ENCODE measurements around the gene EMSY. TPM values are rescaled to one million over a fixed set of nuclear protein-coding genes. Genes with fewer than 3 reads are reported as not detected.

The EMSY gene
- total and polyA plus RNA-seq, 9 of the 15 experiments (the other 6 are each of a cell fraction or from before 2014, with no cell fraction given): 12.7 to 25.4 (median 17.9) TPM

- TF ChIP-seq NBN (IDR thresholded peaks at IDR 0.05; ENCODE audit: low read depth) (no peak), MTF1 (CRISPR knock-in tag; IDR thresholded peaks at IDR 0.05; ENCODE audit: borderline replicate concordance) (no peak), SLC30A9 (CRISPR knock-in tag; IDR thresholded peaks at IDR 0.05) (no peak), FOXP4 (CRISPR knock-in tag; IDR thresholded peaks at IDR 0.05; ENCODE audit: borderline replicate concordance) (no peak), PHF21A (IDR thresholded peaks at IDR 0.05; ENCODE audit: borderline replicate concordance, low read depth) (no peak), EWSR1 (IDR thresholded peaks at IDR 0.05; ENCODE audit: borderline replicate concordance, low read depth, partially characterized antibody) (no peak), EP300 (IDR thresholded peaks at IDR 0.05; ENCODE audit: low read length) (no peak), DIDO1 (tag; IDR thresholded peaks at IDR 0.05; ENCODE audit: low read depth) (no peak)
Observed at GRCh38 chr11:76397383-76397782, 47.4 kb upstream of the EMSY start (continued).

- no peak overlapping the region for H3K4me3 ChIP-seq
- DNase-seq (ENCODE audit: extremely low read depth in 1 of 4, low spot score in 3 of 4): no peak
- H3K27ac ChIP-seq (ENCODE audit: extremely low read depth, low read depth, low read length): no peak overlapping the region
- H3K79me2 ChIP-seq (ENCODE audit: control insufficient read depth, insufficient read depth, low read length): no peaks in the 10 kb centered on the region
- no peaks in the 10 kb centered on the region for H3K4me1 ChIP-seq (replicated peaks in 1 of 2; ENCODE audit: control insufficient read depth in 2 of 2, insufficient read depth in 2 of 2, low read length in 2 of 2)
- H3K4me2 ChIP-seq (ENCODE audit: insufficient read depth, low read length): no peak overlapping the region
- WGBS (ENCODE audit: insufficient coverage, low coverage, missing lambda C conversion rate): 12% methylated on average over 1 of the region's 1 CpG
- in situ Hi-C loops (cut with MboI): no loop called here
- H3K9me1 ChIP-seq (ENCODE audit: control insufficient read depth, insufficient read depth, low read length): no peaks in the 10 kb centered on the region
- H3K36me3 ChIP-seq (ENCODE audit: control insufficient read depth, insufficient read depth, low read length): no peaks in the 10 kb centered on the region
- no peaks in the 10 kb centered on the region for H4K20me1 ChIP-seq (replicated peaks; ENCODE audit: control insufficient read depth, insufficient read depth, low read length)
- ChIA-PET CTCF (ENCODE audit: low intra/inter-chr PET ratio) (no interaction called here), POLR2A (interaction anchor here (1.6 kb wide), 1 partner anchor 13 kb away, joined by 6 read pairs; no protein-coding TSS in a partner anchor)
- FAIRE-seq: no peak
- no peak overlapping the region for H3K9ac ChIP-seq (ENCODE audit: insufficient read depth in 1 of 2, low read depth in 2 of 2, low read length in 2 of 2)
- H2AFZ ChIP-seq (ENCODE audit: low read depth, low read length): no peak overlapping the region
- intact Hi-C loops (cut with micrococcal nuclease): no loop called here
- no peaks in the 10 kb centered on the region for H3K9me3 ChIP-seq (replicated peaks; ENCODE audit: control insufficient read depth, insufficient read depth, low read depth, low read length)
- peaks cover 9 to 30% of the 10 kb centered on the region in 2 experiments; a peak in 4 of 5 replicates for H3K27me3 ChIP-seq (ENCODE audit: control insufficient read depth in 2 of 2, insufficient read depth in 2 of 2, low read length in 2 of 2)
- no TSS peak for BruUV-seq (replicated peaks)
- ATAC-seq: no peak
- TF ChIP-seq MBD2 (IDR thresholded peaks at IDR 0.05; ENCODE audit: borderline replicate concordance, low read depth) (no peak), BRD9 (IDR thresholded peaks at IDR 0.05; ENCODE audit: low read depth, partially characterized antibody) (no peak), STAT5B (CRISPR knock-in tag; IDR thresholded peaks at IDR 0.05) (no peak), ZNF584 (CRISPR knock-in tag; IDR thresholded peaks at IDR 0.05; ENCODE audit: low read depth) (no peak), ATF6 (CRISPR knock-in tag; IDR thresholded peaks at IDR 0.05) (no peak), SAP30 (IDR thresholded peaks at IDR 0.05; ENCODE audit: borderline replicate concordance, insufficient read depth, low read depth, low read length, poor library complexity, severe bottlenecking) (no peak), RAD21 (CRISPR knock-in tag; conservative IDR thresholded peaks at IDR 0.05 in 1 of 2, IDR thresholded peaks at IDR 0.05 in 1 of 2) (no peak), TBL1XR1 (IDR thresholded peaks at IDR 0.05; ENCODE audit: low read length in 2 of 2) (no peak)
Observed at GRCh38 chr11:76400967-76401366, 43.9 kb upstream of the EMSY start.

Data from K562 (cell line).